Smooth muscle cell of the brain vasculature (primary cell): Measurements from ENCODE around the gene GCSH.
"Not testable (repeated sequence)": the region's sequence is repeated elsewhere in the genome, so short reads cannot be mapped to it uniquely, and the experiment has no call there.

Experiments used
- DNase-seq: peaks from one replicate; pipeline ENCODE4 v3.0.0-alpha.2; 2012; ENCODE audit warnings: low read depth, low spot score

Gene GCSH

DNA sequence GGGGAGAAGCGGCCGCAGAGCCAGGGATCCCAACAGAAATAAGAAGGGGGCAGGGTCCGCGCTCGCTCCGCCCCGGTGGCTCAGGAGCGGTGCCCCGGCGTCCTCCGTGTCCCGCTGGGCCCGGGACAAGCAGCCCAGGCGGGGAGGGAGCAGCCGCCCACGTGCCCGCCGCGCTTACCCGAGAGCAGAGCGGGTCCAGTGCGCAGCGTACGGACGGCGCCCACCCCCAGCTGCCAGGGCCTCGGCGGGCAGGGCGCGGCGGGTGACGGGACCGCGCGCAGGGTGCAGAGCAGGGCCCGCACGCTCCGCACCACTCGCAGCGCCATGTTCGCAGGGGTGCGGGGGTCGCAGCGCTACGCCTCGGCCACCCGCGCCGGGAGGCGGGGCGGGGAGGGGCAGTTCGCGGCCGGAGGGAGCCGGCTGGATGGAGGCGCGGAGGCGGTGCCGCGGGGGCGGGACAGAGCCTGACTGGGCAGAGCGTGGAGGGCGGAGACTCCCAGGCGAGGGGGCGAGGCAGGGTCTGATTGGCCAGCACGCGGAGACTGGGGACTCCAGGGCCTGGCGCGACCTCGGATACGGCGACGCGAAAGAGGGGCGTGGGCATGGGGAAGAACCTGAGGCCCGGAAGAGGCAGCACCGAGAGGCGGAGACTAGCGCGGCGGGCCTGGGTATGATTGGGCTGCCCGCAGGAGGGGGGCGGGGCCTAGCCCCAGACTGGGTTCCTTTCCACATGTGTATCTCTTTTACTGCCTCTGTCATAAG is at the start of gene GCSH:
Gene GCSH, minus strand, starts transcription at position 443 of the 762 bp plus-strand sequence. Its CDS starts 117 bp downstream, at position 326.
- peak; percentile 98 for DNase-seq

DNA sequence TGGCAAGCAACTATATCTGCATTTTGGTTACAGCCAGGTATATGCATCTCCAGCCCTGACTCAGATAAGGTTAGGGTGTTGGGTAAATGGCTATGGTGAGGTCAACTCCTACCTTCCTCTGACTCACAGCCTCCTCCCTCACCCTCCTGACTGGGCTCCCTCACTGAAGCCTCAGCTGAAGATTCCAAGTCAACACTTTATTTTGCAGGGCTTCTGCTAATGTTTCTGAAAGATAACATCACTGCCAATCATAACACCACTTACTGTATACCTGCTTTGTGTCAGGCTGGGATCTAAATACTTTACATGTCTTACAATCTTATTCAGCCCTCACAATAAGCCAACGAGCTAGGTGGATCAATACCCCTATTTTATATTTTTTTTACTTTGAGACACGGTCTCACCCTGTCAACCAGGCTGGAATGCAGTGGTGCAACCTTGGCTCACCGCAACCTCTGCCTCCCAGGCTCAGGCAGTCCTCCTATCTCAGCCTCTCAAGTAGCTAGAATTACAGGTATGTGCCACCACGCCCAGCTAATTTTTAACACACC is 47.8 kb upstream of the GCSH start:
- no peak for DNase-seq

DNA sequence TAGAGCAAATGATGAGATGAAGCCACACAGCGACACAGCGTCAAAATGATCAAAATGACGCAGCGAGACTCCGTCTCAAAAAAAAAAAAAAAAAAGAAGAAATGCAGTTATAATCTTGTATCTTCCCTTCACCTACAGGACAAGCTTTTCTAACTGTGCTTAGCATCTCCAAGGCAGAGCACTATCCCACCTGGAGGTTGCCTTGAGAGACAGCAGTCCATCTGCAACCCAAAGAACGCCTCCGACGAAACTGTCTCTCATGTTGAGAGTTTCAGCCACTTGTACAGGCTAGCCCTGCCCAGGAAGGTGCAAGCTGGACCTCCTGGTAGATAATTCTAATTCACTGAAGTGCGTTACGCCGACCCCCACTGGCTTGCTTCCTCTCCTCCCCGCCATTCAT is 46.7 kb upstream of the GCSH start:
- no peak for DNase-seq

DNA sequence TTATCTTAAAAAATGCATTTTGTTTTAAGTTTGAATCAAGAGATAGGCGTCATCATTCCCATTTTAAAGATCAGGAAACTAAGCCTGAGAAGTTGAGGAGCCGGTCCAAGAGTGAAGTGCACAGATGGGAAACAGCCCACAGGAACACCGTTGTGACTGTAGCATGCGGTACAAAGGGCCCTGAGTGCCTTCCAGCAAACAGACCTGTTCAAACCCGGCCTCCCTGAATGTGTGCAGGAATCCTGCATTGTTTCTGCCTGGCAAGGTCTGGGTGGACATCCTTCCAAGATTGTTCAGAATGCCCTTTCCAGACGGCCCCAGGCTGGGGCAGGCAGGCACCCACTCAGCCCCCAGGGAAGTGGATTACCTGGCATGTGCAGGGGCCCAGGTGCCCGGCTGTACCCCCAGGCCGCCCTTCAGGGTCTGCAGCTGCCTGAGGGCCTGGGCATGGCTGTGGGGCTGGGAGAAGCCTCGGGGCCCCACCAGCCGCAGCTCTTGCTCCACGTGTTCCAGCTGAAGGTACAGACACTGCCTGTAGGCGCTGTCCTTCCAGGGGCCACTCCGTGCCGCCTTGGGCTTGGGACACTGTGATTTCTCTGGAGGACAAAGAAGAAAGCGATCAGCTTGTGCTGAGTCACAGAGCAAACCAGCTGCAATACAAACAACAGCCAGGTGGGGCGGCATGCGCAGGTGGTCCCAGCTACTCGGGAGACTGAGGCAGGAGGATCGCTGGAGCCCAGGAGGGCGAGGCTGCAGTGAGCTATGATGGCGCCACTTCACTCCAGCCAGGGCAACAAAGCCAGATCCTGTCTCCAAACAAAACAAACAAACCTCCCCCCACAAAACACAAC is 45.0 kb upstream of the GCSH start:
- DNase-seq: no peak

- DNase-seq: no peak
These were observed 42.8 kb upstream of the GCSH start for GRCh38 chr16:81138831-81139557.

GRCh38 chr16:81137754-81138153 is 41.6 kb upstream of the GCSH start:
- DNase-seq: no peak

- DNase-seq: peak; percentile 15
These were observed 40.5 kb upstream of the GCSH start for GRCh38 chr16:81136390-81137335.

- DNase-seq: no peak
These were observed 33.9 kb upstream of the GCSH start for GRCh38 chr16:81130126-81130525.

- no peak for DNase-seq
These were observed 32.7 kb upstream of the GCSH start for GRCh38 chr16:81128726-81129524.

DNA sequence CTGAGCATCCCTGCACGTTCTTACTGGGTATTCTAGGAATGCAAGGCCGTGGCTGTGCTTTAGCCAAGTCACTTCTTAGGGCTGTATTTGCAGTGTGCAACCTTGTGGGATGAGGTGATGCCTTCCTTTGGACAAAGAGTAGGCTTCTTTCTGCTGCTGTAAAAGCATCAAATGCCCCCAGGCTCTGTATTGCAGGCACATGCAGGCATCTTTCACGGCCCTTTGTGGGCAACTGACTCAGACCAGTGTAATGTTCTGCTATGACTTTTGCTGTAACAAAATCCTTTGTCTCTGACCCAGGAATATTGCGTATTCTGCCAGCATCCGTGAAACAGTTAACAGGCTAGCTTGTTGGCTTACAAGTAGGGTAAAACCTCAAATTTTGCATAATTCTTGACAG is 30.9 kb upstream of the GCSH start:
- DNase-seq: no peak

DNA sequence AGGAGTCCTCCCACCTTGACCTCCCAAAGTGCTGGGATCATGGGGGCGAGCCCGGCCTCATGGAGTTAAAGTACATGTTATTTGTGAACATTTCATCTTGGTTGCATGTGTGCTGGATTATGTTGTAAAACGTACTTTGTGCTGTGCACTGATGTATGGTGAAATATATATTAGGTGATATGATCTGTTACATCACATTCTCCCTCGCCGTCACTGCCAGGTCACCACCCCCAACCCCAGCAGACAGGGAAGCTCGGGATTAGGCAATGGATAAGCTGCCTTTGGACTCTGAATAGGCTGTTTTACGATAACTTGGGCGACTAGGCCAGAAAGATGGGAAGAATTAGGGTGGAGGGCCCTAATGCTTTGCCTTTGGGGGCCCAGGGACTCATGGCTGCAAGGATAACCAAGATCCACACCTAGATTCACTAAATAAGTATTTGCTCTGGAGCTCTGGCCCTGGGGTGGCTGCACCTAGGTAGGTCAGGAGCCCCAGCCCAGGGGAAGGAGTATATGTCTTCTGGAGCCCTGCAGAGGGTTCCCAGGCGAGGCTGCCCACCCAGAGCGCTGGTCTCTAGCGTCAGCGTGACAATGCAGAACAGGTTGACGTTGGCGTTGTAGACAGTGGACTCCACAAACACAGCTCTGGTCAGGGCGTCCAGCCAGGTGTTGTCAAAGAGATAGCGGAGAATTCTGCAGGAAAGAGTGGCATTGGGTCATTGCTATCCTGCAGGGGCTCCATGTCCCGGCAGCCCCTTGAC is 27.1 kb upstream of the GCSH start:
- DNase-seq: no peak

DNA sequence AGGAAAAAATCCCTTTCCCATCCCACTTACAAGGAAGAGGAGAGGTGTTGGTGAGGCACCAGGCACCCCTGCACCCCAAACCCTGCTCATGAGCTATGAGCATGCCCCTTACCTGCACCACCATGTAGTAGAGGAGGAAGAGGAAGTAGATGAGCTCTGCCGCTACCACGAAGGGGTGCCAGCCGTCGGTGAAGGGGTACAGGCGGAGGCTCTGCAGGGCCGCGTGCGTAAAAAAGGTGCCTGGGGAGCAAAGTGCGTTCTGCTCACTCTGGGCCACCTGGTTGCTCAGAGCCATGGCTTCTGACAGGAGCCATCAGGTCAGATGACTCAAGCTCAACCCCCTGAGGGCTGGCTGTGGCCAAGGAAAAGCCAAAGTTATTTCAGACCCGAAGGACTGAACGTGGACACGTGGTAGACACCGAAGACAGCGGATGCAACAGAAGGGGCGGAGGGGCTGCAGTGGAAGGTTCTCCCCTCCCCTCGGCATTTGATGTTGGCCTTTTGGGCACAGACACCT is 25.3 kb upstream of the GCSH start:
- no peak for DNase-seq

DNA sequence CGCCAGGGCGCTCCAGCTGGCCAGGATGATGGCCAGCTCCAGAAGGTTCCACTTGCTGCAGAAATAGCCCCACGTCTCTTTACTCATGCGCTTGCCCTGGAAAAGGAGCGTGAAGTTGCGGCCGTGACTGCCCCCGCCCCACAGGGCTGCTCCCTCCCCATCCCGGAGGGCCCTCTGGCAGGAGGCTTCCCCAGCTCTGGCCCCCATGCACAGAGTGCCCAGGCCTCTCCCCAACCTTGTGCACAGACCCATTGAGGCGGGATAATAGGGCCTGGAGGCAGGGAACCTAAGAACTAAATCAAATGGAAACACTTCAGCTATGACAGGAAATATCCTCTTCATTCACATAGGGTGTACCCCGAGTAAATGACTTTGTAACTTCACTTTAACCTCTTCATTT is 21.2 kb upstream of the GCSH start:
- DNase-seq: no peak

GRCh38 chr16:81116285-81116684 is 20.1 kb upstream of the GCSH start:
- no peak for DNase-seq

DNA sequence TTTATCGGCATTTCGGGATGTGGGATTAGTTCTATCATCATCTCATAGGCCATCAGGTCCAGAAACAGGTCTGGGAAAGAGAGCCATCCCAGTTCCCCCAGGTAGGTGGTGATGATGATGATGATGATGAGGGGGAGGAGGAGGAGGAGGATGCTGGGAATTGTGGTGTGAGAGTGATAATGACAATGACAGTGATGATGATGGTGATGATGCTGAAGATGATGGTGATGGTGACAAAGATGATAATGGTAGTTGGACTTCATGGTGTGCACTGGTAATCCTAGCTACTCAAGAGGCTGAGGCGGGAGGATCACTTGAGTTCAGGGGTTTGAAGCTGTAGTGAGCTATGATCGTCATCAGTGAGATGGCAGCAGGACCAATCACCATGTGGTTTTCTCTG is 16.3 kb upstream of the GCSH start:
- DNase-seq: no peak

DNA sequence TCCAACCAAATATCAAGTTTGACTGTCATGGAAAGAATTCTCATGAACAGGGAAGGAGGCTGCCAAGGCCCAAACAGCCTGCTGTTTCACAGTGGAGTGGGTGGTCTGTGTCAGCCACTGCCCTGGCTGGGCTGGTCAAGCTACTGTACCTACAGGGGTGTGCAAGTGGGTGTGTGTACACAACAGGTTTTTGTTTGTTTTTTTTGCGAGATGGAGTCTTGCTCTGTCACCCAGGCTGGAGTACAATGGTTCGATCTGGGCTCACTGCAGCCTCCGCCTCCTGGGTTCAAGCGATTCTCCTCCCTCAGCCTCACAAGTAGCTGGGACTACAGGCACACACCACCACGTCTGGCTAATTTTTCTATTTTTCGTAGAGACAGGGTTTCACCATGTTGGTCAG is 13.1 kb upstream of the GCSH start:
- DNase-seq: not testable (repeated sequence)

DNA sequence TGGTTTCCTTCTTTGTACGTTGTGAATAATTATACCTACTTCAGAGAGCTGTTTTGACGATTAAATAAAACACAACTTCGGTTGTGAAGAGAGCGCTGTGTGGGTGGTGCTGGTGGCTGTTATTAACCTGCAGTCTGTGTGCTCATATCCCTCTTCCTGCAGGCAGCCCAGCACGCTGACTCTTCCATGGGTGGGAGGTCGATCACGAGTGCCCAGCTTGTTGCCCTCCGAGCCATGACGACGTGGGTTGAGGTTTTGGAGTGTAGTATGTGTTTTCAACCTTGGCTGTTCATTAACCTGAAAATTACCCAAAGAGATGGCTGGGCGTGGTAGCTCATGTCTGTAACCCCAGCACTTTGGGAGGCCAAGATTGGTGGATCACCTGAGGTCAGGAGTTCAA is 11.3 kb upstream of the GCSH start:
- no peak for DNase-seq

GRCh38 chr16:81106826-81107503 is 10.8 kb upstream of the GCSH start:
- DNase-seq: no peak
